GM21447 (cell line): Measurements from ENCODE around the gene RXFP2.
A peak's percentile ranks its signal among the peaks of the same experiment; 100 is the strongest.

Source experiments
- ATAC-seq: cut with Tn5 transposase; IDR thresholded peaks from one replicate; pipeline ENCODE4 v1.9.1; 2021; ENCODE audit not compliant: unreplicated experiment

RXFP2 gene

GRCh38 chr13:31824705-31825517 lies 85.6 kb downstream of the RXFP2 start:
- no peak for ATAC-seq

GRCh38 chr13:31826521-31826920 lies 87.2 kb downstream of the RXFP2 start:
- ATAC-seq, result no peak

- no peak for ATAC-seq
Observed at GRCh38 chr13:31827707-31828106, 88.4 kb downstream of the RXFP2 start.

- ATAC-seq, result no peak
Observed at GRCh38 chr13:31835932-31836331, 96.6 kb downstream of the RXFP2 start.

- no peak for ATAC-seq
Observed at GRCh38 chr13:31843044-31843443, 103.7 kb downstream of the RXFP2 start.

GRCh38 chr13:31846182-31846938 lies 107.0 kb downstream of the RXFP2 start:
- peak; percentile 97 for ATAC-seq

GRCh38 chr13:31846961-31847752 lies 107.8 kb downstream of the RXFP2 start:
- ATAC-seq, result peak; percentile 18

GRCh38 chr13:31848621-31849020 lies 109.3 kb downstream of the RXFP2 start:
- no peak for ATAC-seq

GRCh38 chr13:31849206-31849605 lies 109.9 kb downstream of the RXFP2 start:
- no peak for ATAC-seq

GRCh38 chr13:31850041-31850555 lies 110.8 kb downstream of the RXFP2 start:
- ATAC-seq, result no peak

- ATAC-seq, result no peak
Observed at GRCh38 chr13:31851216-31851615, 111.9 kb downstream of the RXFP2 start.
